ENCODE measurements around the gene ZNF169. TPM values are rescaled to one million over a fixed set of nuclear protein-coding genes. Genes with fewer than 3 reads are reported as not detected.

Gene ZNF169
- total and polyA plus RNA-seq, 4 donors = 0.75 to 4.6 (median 1.4) TPM

DNA sequence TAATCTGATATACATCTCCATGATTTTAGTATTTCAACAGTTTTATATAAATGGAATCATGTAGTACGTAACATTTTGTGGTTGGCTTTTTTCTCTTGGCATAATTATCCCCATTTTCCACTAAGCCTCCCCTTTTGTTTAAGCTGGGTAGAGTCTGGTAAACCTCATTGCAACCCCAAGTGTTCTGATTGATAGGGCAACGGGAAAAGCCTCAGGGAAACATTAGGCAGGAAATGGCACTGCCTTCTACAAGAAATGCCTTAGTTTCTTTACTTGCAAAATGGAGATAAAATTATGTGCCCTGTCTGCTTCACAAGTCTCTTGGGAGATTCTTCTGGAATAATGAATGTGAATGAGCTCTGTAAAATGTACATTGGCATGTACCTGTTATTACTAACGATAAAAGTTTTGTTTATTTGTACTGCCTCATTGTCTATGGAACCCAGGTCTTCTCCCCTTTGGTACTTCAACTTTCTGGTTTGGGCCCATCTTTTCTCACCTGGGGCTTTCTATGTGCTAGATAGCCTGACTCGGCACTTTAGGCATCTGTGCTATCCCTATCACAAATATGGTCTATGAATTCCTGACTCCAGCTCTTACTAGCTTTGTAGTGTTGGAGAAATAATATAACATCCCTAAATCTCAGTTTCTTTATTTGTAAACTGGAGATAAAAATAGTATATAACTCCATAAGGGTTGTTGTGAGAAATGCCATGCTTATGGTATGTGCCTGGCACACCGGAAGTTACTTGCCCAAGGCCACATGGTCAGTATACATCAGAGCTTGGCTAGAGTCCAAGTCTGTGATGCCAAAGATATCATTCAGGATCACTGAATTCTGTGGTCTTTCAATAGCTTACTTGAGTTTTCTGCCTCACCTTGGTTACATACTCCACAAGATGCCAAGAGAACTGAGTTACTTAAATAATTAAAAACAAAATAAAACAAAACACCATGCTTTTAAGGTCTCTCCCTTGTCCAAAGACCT, 48.2 kb upstream of the ZNF169 start:
- Histone ChIP-seq H3K4me3 (ENCODE audit: low read depth in 1 of 3, low read length in 3 of 3) (no peak overlapping the region), H3K4me1 (ENCODE audit: control insufficient read depth in 4 of 4, insufficient read depth in 4 of 4, low read length in 3 of 4) (peaks cover 0 to 3% (median 0%) of the 10 kb centered on the region in 4 donors), H3K9me3 (ENCODE audit: control insufficient read depth in 4 of 4, low read length in 3 of 4) (no peaks in the 10 kb centered on the region), H3K27me3 (ENCODE audit: control insufficient read depth in 4 of 4, insufficient read depth in 4 of 4, low read length in 3 of 4) (no peaks in the 10 kb centered on the region), H3K36me3 (ENCODE audit: control insufficient read depth in 4 of 4, insufficient read depth in 3 of 4, low read depth in 1 of 4, low read length in 3 of 4) (no peaks in the 10 kb centered on the region), H3K9ac (ENCODE audit: low read depth in 1 of 2, low read length in 2 of 2) (no peak overlapping the region), H3K27ac (ENCODE audit: low read depth in 1 of 2, low read length in 2 of 2) (no peak overlapping the region)
- DNase-seq (ENCODE audit: low spot score) = no peak
- no peak for TF ChIP-seq TAF1 (conservative IDR thresholded peaks at IDR 0.05)
- WGBS = 86% methylated on average over 5 of the region's 5 CpGs

- DNase-seq (ENCODE audit: low spot score) = no peak
- H3K27me3 ChIP-seq (ENCODE audit: control insufficient read depth in 4 of 4, insufficient read depth in 4 of 4, low read length in 3 of 4) = no peaks in the 10 kb centered on the region
- H3K27ac ChIP-seq (ENCODE audit: low read depth in 1 of 2, low read length in 2 of 2) = no peak overlapping the region
- peaks cover 0 to 3% (median 0%) of the 10 kb centered on the region in 4 donors for H3K4me1 ChIP-seq (ENCODE audit: control insufficient read depth in 4 of 4, insufficient read depth in 4 of 4, low read length in 3 of 4)
- 93% methylated on average over 1 of the region's 1 CpG for WGBS
- no peaks in the 10 kb centered on the region for H3K36me3 ChIP-seq (ENCODE audit: control insufficient read depth in 4 of 4, insufficient read depth in 3 of 4, low read depth in 1 of 4, low read length in 3 of 4)
- no peaks in the 10 kb centered on the region for H3K9me3 ChIP-seq (ENCODE audit: control insufficient read depth in 4 of 4, low read length in 3 of 4)
- no peak for TF ChIP-seq EGR1 (IDR thresholded peaks at IDR 0.05; ENCODE audit: low read depth in 2 of 2)
- TF ChIP-seq RAD21 (IDR thresholded peaks at IDR 0.05) = no peak
- TF ChIP-seq ATF3 (IDR thresholded peaks at IDR 0.05) = no peak
- no peak overlapping the region for H3K9ac ChIP-seq (ENCODE audit: low read depth in 1 of 2, low read length in 2 of 2)
- H3K4me3 ChIP-seq (ENCODE audit: low read depth in 1 of 3, low read length in 3 of 3) = no peak overlapping the region
These were observed 47.0 kb upstream of the ZNF169 start for GRCh38 chr9:94212091-94212490.

- no peak for TF ChIP-seq YY1 (IDR thresholded peaks at IDR 0.05)
- Histone ChIP-seq H3K9ac (ENCODE audit: low read depth in 1 of 2, low read length in 2 of 2) (no peak overlapping the region), H3K4me1 (ENCODE audit: control insufficient read depth in 4 of 4, insufficient read depth in 4 of 4, low read length in 3 of 4) (peaks cover 0 to 3% (median 0%) of the 10 kb centered on the region in 4 donors), H3K9me3 (ENCODE audit: control insufficient read depth in 4 of 4, low read length in 3 of 4) (no peaks in the 10 kb centered on the region), H3K27ac (ENCODE audit: low read depth in 1 of 2, low read length in 2 of 2) (no peak overlapping the region), H3K36me3 (ENCODE audit: control insufficient read depth in 4 of 4, insufficient read depth in 3 of 4, low read depth in 1 of 4, low read length in 3 of 4) (no peaks in the 10 kb centered on the region), H3K27me3 (ENCODE audit: control insufficient read depth in 4 of 4, insufficient read depth in 4 of 4, low read length in 3 of 4) (no peaks in the 10 kb centered on the region), H3K4me3 (ENCODE audit: low read depth in 1 of 3, low read length in 3 of 3) (no peak overlapping the region)
- WGBS = 68% methylated on average over 5 of the region's 5 CpGs
- no peak for DNase-seq (ENCODE audit: low spot score)
These were observed 46.6 kb upstream of the ZNF169 start for GRCh38 chr9:94212531-94212930.

DNA sequence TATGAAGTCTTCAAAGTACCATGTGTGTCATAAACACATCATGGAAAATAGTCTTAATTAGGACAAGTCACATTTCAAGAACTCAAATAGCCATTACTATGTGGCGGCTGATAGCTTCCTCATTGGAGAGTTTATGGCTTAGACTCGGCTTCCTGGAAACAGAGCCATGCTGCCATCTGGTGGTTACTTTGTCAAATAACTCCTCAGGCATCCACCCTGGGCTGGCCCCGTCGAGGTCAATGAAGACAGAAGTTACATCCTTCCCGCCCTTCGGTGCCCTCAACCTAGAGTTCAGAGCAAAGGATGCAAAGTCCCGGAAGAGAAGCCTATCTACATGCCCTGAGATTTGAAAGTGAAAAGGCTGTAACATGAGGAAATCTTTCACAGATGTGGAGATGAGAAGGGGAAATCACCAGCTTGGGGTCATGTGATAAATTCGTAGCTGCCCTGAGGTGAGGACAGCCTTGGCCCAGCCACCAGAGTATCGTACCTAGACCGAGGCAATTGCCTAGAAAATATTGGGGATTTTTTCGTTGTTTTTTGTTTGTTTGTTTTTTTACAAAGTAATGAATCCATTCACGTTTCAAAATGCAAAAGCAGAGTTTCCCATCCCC, 45.5 kb upstream of the ZNF169 start:
- no peaks in the 10 kb centered on the region for H3K27me3 ChIP-seq (ENCODE audit: control insufficient read depth in 4 of 4, insufficient read depth in 4 of 4, low read length in 3 of 4)
- no peak overlapping the region for H3K4me3 ChIP-seq (ENCODE audit: low read depth in 1 of 3, low read length in 3 of 3)
- peak; percentile 69 for DNase-seq (ENCODE audit: low spot score)
- H3K36me3 ChIP-seq (ENCODE audit: control insufficient read depth in 4 of 4, insufficient read depth in 3 of 4, low read depth in 1 of 4, low read length in 3 of 4) = no peaks in the 10 kb centered on the region
- H3K9me3 ChIP-seq (ENCODE audit: control insufficient read depth in 4 of 4, low read length in 3 of 4) = no peaks in the 10 kb centered on the region
- 14% methylated on average over 12 of the region's 12 CpGs for WGBS
- TF ChIP-seq EGR1 (IDR thresholded peaks at IDR 0.05; ENCODE audit: low read depth in 2 of 2) = no peak
- peak; percentile 98 for TF ChIP-seq RAD21 (IDR thresholded peaks at IDR 0.05)
- no peak for TF ChIP-seq FOXA1 (IDR thresholded peaks at IDR 0.05)
- TF ChIP-seq, protein P1, sequence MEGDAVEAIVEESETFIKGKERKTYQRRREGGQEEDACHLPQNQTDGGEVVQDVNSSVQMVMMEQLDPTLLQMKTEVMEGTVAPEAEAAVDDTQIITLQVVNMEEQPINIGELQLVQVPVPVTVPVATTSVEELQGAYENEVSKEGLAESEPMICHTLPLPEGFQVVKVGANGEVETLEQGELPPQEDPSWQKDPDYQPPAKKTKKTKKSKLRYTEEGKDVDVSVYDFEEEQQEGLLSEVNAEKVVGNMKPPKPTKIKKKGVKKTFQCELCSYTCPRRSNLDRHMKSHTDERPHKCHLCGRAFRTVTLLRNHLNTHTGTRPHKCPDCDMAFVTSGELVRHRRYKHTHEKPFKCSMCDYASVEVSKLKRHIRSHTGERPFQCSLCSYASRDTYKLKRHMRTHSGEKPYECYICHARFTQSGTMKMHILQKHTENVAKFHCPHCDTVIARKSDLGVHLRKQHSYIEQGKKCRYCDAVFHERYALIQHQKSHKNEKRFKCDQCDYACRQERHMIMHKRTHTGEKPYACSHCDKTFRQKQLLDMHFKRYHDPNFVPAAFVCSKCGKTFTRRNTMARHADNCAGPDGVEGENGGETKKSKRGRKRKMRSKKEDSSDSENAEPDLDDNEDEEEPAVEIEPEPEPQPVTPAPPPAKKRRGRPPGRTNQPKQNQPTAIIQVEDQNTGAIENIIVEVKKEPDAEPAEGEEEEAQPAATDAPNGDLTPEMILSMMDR (IDR thresholded peaks at IDR 0.05; ENCODE audit: low read depth, low read length, missing input control) = peak; percentile 89
- TF ChIP-seq RXRA (IDR thresholded peaks at IDR 0.05) = peak; percentile 33 to 59
- peak; percentile 71 for TF ChIP-seq NR2F2 (IDR thresholded peaks at IDR 0.05)
- TF ChIP-seq, protein P2, sequence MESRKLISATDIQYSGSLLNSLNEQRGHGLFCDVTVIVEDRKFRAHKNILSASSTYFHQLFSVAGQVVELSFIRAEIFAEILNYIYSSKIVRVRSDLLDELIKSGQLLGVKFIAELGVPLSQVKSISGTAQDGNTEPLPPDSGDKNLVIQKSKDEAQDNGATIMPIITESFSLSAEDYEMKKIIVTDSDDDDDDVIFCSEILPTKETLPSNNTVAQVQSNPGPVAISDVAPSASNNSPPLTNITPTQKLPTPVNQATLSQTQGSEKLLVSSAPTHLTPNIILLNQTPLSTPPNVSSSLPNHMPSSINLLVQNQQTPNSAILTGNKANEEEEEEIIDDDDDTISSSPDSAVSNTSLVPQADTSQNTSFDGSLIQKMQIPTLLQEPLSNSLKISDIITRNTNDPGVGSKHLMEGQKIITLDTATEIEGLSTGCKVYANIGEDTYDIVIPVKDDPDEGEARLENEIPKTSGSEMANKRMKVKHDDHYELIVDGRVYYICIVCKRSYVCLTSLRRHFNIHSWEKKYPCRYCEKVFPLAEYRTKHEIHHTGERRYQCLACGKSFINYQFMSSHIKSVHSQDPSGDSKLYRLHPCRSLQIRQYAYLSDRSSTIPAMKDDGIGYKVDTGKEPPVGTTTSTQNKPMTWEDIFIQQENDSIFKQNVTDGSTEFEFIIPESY (IDR thresholded peaks at IDR 0.05) = no peak
- H3K9ac ChIP-seq (ENCODE audit: low read depth in 1 of 2, low read length in 2 of 2) = no peak overlapping the region
- peaks cover 0 to 3% (median 0%) of the 10 kb centered on the region in 4 donors for H3K4me1 ChIP-seq (ENCODE audit: control insufficient read depth in 4 of 4, insufficient read depth in 4 of 4, low read length in 3 of 4)
- H3K27ac ChIP-seq (ENCODE audit: low read depth in 1 of 2, low read length in 2 of 2) = no peak overlapping the region
